DND-41 (cell line): ENCODE results near the gene PLXNA4.

Experiments used
- ATAC-seq: fragments of 200-7000 bp; cut with Tn5 transposase; 3 replicates; pipeline ENCODE4 v1.9.1; 2021; ENCODE audit warnings: low read depth; ENCODE audit not compliant: insufficient read depth
- DNase-seq: peaks from one replicate; pipeline ENCODE4 v3.0.0-alpha.2; 2020
- H2AFZ ChIP-seq: 2 replicates; pipeline ENCODE4 v1.6.0; 2012; ENCODE audit warnings: low read depth, low read length
- H3K27ac ChIP-seq: 2 replicates; pipeline ENCODE4 v1.5.1; 2012; ENCODE audit warnings: low read length, inconsistent platforms
- H3K27me3 ChIP-seq: fragments of 200-600 bp; sonication (generic); 2 replicates; pipeline ENCODE4 v1.6.0; 2012; ENCODE audit warnings: low read length, mild to moderate bottlenecking, inconsistent platforms; ENCODE audit not compliant: insufficient read depth, poor library complexity
- H3K36me3 ChIP-seq: 2 replicates; pipeline ENCODE4 v1.5.1; 2012; ENCODE audit warnings: low read length, inconsistent platforms; ENCODE audit not compliant: insufficient read depth
- H3K4me1 ChIP-seq: 2 replicates; pipeline ENCODE4 v1.5.1; 2012; ENCODE audit warnings: mild to moderate bottlenecking, low read length; ENCODE audit not compliant: insufficient read depth
- H3K4me2 ChIP-seq: 2 replicates; pipeline ENCODE4 v1.6.0; 2012; ENCODE audit warnings: mild to moderate bottlenecking, moderate library complexity, low read length, inconsistent platforms; ENCODE audit not compliant: insufficient read depth
- H3K4me3 ChIP-seq, 2 experiments: fragments of 200-600 bp in 1 of 2; shearing (Covaris generic) in 1 of 2; 2 replicates each; pipeline ENCODE4 v1.5.1; 2012 to 2016; ENCODE audit warnings: inconsistent platforms in 2 of 2, low read length in 2 of 2, mild to moderate bottlenecking in 2 of 2, low read depth in 1 of 2, moderate library complexity in 1 of 2
- H3K79me2 ChIP-seq: 2 replicates; pipeline ENCODE4 v1.6.0; 2012; ENCODE audit warnings: low read length, inconsistent platforms; ENCODE audit not compliant: insufficient read depth
- H3K9ac ChIP-seq: 2 replicates; pipeline ENCODE4 v1.6.0; 2012; ENCODE audit warnings: low read depth, mild to moderate bottlenecking, inconsistent platforms, low read length, moderate library complexity
- H3K9me3 ChIP-seq: 2 replicates; pipeline ENCODE4 v1.5.1; 2012; ENCODE audit warnings: low read length, moderate library complexity, mild to moderate bottlenecking, inconsistent platforms; ENCODE audit not compliant: insufficient read depth, severe bottlenecking
- H4K20me1 ChIP-seq: 2 replicates; pipeline ENCODE4 v1.6.0; 2012; ENCODE audit warnings: low read length; ENCODE audit not compliant: insufficient read depth
- CTCF ChIP-seq: IDR thresholded peaks from 2 replicates; pipeline ENCODE4 v1.5.1; 2012; ENCODE audit warnings: borderline replicate concordance, low read length, moderate library complexity, mild to moderate bottlenecking; ENCODE audit not compliant: poor library complexity, severe bottlenecking; ENCODE audit errors: extremely low read depth
- EZH2 ChIP-seq: IDR thresholded peaks from 3 replicates; pipeline ENCODE4 v1.6.1; 2012; ENCODE audit warnings: borderline replicate concordance, low read depth, mild to moderate bottlenecking, moderate library complexity, low read length, inconsistent platforms; ENCODE audit not compliant: severe bottlenecking

PLXNA4 gene

GRCh38 chr7:132402096-132402495, 174.2 kb downstream of the PLXNA4 start:
- H3K36me3 ChIP-seq = no peaks in the 10 kb centered on the region
- no peak overlapping the region for H3K27ac ChIP-seq
- TF ChIP-seq EZH2 (no peak), CTCF (no peak)
- no peaks in the 10 kb centered on the region for H3K79me2 ChIP-seq
- DNase-seq (no peak), ATAC-seq (no peak)
- no peak overlapping the region for H3K4me2 ChIP-seq
- no peak overlapping the region for H3K9ac ChIP-seq
- H3K4me3 ChIP-seq = no peak overlapping the region
- no peaks in the 10 kb centered on the region for H3K27me3 ChIP-seq
- no peak overlapping the region for H2AFZ ChIP-seq
- no peaks in the 10 kb centered on the region for H4K20me1 ChIP-seq
- H3K4me1 ChIP-seq = no peaks in the 10 kb centered on the region
- no peaks in the 10 kb centered on the region for H3K9me3 ChIP-seq

GRCh38 chr7:132400561-132401142, 175.6 kb downstream of the PLXNA4 start:
- Histone ChIP-seq H2AFZ (no peak overlapping the region), H3K79me2 (no peaks in the 10 kb centered on the region), H4K20me1 (no peaks in the 10 kb centered on the region), H3K9ac (no peak overlapping the region), H3K4me1 (no peaks in the 10 kb centered on the region), H3K9me3 (no peaks in the 10 kb centered on the region), H3K36me3 (no peaks in the 10 kb centered on the region), H3K4me3 (no peak overlapping the region), H3K27me3 (no peaks in the 10 kb centered on the region), H3K4me2 (no peak overlapping the region), H3K27ac (no peak overlapping the region)
- ATAC-seq (no peak), DNase-seq (no peak)
- TF ChIP-seq CTCF (no peak), EZH2 (no peak)

GRCh38 chr7:132399367-132399766, 176.9 kb downstream of the PLXNA4 start:
- no peak overlapping the region for H3K4me2 ChIP-seq
- TF ChIP-seq EZH2 (no peak), CTCF (no peak)
- H3K9ac ChIP-seq = no peak overlapping the region
- no peak for ATAC-seq
- no peak overlapping the region for H3K4me3 ChIP-seq
- H3K36me3 ChIP-seq = no peaks in the 10 kb centered on the region
- no peaks in the 10 kb centered on the region for H3K79me2 ChIP-seq
- DNase-seq = no peak
- H3K4me1 ChIP-seq = no peaks in the 10 kb centered on the region
- no peak overlapping the region for H3K27ac ChIP-seq
- H3K9me3 ChIP-seq = no peaks in the 10 kb centered on the region
- H3K27me3 ChIP-seq = no peaks in the 10 kb centered on the region
- no peaks in the 10 kb centered on the region for H4K20me1 ChIP-seq
- H2AFZ ChIP-seq = no peak overlapping the region
